Stimulated activated naive CD8-positive, alpha-beta T cell treated with anti-CD3 and anti-CD28 coated beads, Interleukin-15, Interleukin-2, amounts not matched to agents 100 U/mL and 50 U/mL, for 24 hours (primary cell): ENCODE measurements around the gene TH.
"Not testable (repeated sequence)": the region's sequence is repeated elsewhere in the genome, so short reads cannot be mapped to it uniquely, and the experiment has no call there.

Experiments
- ATAC-seq: fragments of 150-1000 bp; cut with Tn5 transposase; one replicate; pipeline ENCODE4 v1.10.0; 2021
- DNase-seq: peaks from one replicate; pipeline ENCODE4 v3.0.0; 2021

Gene TH

GRCh38 chr11:2195756-2196088 lies 24.1 kb upstream of the TH start:
- DNase-seq (no peak), ATAC-seq (no peak)

DNA sequence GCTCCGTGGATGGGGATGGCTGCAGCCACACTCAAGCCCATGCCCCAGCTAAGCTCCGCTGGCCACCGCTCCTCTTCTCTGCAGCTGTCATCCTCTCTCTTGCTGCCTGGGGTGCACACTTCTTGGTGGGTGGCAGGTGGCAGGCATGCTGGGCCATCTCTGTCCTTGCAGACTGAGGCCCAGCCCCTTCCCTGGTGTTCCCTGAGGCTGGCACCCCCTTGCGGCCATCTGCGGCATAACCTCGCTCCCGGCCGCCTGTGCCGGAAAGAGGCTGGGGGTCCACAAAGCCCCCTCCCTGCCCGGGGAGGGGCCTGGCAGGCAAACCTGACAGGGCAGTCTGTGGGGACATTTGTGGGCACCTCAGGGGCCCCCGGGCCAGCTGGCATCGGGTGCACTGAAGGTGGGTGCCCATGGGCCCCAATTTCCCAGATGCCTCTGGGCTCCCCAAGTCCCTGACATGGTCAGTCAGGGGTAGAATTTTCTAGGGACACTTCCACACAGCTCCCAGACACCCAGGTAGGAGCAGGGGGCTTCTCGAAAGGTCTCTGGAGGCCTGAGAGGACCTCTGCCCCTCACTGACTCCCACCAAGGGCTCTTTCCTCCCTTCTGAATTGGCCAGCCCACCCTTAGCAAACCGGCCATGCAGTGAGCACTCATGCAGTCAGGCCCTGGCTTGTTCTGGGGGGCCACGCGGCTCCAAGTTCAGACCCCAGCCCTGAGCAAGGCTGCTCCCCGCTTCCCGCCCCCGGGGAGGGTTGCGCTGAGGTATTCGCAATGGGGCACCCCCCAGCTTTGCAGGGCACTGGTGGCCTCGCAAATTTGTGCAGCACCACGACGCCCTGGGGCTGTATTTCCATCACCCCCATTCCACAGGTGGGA lies 23.5 kb upstream of the TH start:
- DNase-seq = peak; percentile 73
- no peak for ATAC-seq

DNA sequence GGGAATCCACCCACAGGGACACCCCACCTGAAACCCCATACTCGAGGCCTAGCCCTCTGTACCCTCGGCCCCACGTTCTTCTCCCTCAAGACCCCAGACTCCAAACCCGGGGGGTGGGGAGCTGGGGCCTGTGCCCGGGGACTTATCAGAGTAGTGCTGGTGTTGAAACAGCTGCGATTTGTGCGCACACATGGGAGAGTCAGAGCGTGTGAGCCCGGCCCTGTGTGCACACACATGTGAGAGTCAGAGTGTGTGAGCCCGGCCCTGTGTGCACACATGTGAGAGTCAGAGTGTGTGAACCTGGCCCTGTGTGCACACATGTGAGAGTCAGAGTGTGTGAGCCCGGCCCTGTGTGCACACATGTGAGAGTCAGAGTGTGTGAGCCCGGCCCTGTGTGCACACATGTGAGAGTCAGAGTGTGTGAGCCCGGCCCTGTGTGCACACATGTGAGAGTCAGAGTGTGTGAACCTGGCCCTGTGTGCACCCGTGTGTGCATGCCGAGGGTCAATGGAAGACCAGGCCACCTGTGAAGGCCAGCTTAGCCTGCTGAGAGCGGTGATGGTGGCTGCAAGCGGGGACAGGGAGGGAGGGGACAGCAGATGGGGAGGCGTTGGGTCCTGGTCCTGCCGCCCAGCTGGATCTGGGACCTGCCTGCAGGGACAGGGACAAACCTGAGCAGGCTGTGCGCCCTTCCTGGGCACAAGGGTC lies 22.4 kb upstream of the TH start:
- ATAC-seq, DNase-seq: not testable (repeated sequence)

DNA sequence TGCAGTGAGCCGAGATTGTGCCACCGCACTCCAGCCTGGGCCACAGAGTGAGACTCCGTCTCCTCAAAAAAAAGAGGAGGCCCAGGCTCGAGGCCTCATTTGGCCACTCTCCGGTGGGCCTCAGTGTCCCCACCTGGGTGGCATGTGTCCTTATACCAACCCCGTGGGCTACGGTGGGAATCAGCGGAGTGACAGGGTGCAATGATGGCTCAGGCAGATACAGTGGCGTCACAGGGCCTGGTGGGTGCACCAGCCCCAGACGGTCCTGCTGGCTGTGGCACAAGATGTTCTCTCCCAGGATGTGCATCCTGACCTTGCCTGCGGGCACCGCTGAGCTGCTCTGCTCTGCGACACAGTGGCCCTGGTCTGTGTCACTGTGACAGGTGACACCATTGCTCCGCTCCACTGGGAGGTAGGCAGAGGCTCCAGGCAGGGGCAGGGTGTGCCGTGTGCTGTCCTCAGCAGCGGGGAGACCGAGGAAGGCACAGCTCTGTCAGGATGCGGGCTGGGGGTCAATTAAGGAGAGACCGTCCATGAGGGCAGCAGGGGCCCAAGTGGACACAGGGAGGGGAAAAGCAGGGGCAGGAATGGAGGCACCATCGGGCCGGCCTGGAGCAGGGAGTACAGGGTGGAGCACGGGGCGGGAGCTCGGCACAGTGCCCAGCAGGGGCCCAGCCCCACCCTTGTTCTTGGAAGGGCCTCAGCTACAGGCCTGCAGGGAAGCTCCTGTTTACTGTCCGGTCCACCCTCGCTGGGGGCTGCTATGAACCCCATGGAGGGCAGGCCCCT lies 21.7 kb upstream of the TH start:
- ATAC-seq = no peak
- DNase-seq = no peak

GRCh38 chr11:2192435-2192834 lies 20.8 kb upstream of the TH start:
- no peak for DNase-seq
- ATAC-seq = no peak

- ATAC-seq = no peak
- no peak for DNase-seq
These were observed 20.3 kb upstream of the TH start for GRCh38 chr11:2191883-2192282.

- ATAC-seq = no peak
- DNase-seq = no peak
These were observed 19.2 kb upstream of the TH start for GRCh38 chr11:2190657-2191471.

DNA sequence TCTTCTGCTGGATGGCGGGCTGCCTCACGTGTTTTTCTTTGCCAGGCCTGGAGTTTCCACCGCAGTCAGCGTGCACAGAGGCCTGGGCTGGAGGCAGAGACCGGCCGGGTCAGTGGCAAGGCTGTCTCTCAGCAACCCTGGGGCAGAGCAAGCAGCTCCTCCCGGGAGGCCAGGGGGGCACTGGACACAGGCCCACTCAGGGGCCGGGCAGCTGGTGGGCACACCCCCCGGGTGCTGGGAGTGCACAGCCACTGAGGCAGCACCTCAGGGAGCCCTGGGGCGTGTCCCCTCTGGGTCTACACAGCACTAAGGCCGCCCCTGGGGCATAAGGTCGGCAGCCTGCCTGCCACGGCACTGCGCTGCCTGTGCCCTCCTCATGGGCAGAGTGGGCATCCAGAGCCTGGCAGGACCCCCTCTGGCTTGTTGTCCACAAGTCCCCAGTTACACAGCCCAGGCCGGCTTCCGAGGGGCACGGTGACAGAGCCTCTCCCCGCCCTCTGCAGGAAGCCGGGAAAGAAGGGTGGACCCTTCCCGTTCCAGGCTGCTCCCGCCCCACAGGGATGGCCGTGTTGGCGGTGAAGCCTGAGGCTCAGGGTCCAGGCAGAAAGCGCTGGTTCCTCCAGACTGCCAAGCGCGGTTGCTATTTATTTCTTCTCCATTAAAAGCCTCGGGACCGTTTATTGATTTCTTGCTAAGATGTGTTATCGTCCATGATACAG lies 18.5 kb upstream of the TH start:
- no peak for ATAC-seq
- DNase-seq = no peak

DNA sequence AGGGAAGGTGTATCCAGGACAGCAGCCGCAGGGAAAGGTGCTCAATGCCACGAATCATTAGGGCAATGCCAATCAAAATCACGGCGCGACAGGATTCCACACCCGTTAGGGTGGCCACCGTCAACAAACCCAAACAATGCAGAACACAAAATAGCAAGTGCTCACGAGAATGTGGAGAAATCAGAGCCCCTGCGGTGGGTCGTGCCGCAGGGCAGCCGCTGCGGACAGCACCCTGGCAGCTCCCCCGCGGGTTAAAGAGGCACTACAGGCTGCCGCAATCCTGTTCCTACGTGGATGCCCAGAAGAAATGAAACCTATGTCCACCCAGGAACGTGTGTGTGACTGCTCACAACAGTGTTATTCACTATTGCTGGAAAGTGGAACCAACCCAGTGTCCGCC lies 17.1 kb upstream of the TH start:
- no peak for DNase-seq
- no peak for ATAC-seq

GRCh38 chr11:2187280-2187707 lies 15.7 kb upstream of the TH start:
- no peak for DNase-seq
- no peak for ATAC-seq

DNA sequence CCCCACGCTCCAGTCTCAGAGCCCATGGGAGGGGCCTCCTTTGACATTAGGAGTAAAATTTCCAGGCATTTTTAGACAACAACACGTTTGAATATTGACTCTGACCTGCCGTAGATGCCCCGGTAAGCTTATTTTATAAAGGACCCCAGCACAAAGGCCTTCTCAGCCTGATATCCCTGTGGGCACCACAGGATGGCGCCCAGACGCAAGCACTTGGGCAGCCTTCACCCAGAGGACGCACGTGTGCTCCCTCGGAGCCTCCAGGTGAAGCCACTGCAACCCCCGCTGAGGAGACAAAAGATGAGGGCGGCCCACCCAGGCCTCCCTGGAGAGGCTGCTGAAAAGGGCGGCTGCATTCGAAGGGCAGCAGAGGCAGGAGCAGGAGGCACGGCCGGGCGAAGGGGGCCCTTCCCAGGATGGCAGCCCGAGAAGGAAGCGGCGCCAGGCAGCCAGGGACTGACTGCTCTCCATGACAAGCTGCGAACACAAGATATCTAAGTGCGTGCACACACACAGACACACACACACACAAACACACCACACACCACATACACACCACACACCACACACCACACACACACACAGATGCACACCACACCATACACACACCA lies 15.2 kb upstream of the TH start:
- DNase-seq (peak; percentile 60), ATAC-seq (peak; percentile 61)

DNA sequence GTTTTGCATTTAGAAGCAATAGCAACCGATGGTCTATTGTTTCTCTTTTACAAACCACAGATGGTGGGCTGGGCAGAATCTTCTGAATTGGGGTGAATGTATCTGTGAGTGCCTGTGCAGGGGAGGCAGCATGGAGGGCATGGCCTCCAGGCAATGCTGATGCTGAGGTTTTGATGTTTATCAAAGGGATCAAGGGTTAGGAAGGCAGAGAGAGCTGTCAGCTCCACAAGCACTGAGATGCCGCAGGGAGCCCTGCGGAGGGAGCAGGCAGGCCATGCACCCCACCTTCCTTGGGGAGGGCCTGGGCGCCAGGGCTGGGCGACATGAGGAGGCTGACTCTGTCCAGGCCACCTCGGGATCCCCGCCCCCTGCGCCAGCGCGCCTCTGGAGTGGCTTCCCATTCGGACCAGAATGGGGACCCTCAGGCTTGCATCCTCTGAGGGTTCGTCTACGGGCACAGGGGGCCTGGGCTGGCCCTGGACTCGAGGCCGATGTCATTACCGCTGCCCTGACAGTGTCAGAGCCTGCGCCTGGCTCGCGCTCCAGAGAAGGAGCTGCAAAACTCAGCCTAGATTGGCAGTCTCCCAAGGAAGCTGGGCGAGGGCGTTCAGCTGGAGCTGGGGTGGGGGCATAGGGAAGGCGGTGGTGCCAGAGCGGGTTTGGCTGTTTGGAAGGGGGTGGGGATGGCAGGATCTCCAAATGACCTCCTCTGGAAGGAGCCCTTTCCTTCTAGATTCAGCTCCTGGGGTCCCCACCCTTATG lies 13.9 kb upstream of the TH start:
- no peak for ATAC-seq

DNA sequence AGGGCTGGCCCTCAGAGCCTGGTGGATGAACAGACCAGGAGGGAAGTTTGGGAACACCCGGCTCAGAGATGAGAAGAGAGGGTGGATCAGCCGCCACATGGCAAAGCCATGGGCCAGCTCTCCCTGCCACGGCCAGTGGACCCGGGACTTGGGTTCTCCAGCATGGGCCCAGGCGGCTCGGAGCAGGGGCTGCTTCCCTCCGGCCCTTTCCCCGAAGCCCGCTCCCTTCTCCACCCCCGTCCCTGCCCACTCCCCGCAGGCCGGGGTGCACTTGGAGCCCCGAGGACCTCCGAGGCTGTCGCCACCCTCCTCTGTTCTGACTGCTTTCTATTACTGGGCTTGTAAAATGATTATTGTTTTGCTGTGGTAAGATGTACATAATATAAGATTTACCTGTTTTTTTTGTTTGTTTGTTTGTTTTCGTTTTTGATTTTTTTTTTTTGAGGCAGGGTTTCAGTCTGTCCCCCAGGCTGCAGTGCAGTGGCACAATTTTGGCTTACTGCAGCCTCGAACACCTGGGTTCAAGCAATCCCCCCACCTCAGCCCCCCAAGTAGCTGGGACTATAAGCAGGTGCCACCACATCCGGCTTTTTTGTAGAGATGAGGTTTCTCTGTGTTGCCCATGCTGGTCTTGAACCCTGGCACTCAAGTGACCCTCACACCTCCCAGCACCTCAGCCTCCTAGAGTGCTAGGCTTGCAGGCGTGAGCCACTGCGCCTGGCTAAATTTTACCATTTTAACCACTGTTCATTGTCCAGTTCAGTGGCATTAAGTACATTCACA lies 11.3 kb upstream of the TH start:
- no peak for ATAC-seq
- DNase-seq = no peak

More for the DNA sequence above, 13.9 kb upstream of the TH start:
- no peak for DNase-seq

GRCh38 chr11:2182075-2182474 lies 10.5 kb upstream of the TH start:
- DNase-seq (no peak), ATAC-seq (no peak)

- no peak for DNase-seq
- ATAC-seq = no peak
These were observed 9.3 kb upstream of the TH start for GRCh38 chr11:2180789-2181370.

DNA sequence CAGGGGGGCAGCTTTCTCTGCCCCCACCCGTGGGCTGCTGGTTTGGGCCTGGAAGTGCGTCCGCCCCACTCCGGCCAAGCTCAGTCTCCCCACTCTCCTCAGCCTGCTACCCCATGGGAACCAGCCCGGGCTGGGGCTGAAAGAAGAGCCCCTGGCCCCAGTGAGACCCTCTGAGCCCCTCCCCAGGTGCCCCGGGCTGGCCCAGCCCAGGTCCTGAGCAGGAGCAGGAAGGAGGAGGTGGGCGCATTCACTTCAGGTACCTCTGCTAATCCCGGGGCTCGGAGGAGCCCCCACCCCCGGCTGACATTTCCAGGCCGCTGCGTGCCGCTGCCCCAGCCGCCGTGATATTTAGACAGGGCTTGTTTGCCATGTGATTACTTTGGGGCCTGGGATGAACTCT lies 8.7 kb upstream of the TH start:
- DNase-seq (no peak), ATAC-seq (no peak)

- ATAC-seq = no peak
- no peak for DNase-seq
These were observed 7.9 kb upstream of the TH start for GRCh38 chr11:2179516-2179915.

DNA sequence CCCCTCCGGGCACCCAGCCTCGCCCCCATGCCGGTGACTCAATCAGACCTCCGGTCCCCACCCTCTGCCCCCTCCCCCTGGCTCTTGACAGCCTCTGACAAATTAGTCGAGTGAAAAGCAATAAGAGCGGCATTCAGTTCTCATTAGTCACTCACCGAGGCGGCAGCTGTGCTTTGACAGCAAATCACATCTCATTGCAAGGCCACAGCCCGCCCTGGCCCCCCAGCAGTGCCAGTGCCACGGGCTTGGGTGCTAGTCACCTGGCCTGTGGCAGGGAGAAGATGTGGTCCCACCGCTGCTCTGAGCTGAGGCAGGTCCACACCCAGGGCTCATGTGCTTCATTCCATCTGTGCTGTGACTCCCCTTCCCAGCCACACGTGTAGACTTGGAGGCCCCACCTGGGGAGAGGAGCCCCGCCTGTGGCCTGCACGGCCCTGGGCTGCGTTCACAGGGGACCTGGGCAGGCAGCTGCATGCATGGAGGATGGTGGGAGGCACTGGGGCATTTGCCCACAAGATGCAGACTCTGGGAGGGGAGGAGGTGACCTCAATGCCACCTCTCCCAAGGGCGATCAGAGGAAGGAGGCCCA lies 7.4 kb upstream of the TH start:
- no peak for DNase-seq
- no peak for ATAC-seq
